MM.1S (cell line): ENCODE data around the gene SUMO4.

Source experiments
- DNase-seq: peaks from one replicate; pipeline ENCODE4 v3.0.0-alpha.2; 2015
- H2AFZ ChIP-seq: fragments of 300-600 bp; sonication (generic); 2 replicates; pipeline ENCODE4 v1.6.0; 2016; ENCODE audit warnings: antibody characterized with exemption, low read length
- H3F3A ChIP-seq: fragments of 300-600 bp; sonication (generic); 2 replicates; pipeline ENCODE4 v1.6.1; 2016; ENCODE audit warnings: mild to moderate bottlenecking, antibody characterized with exemption, low read length, moderate library complexity, mixed read lengths; ENCODE audit not compliant: insufficient read depth
- H3K27ac ChIP-seq: fragments of 300-600 bp; sonication (generic); 2 replicates; pipeline ENCODE4 v1.5.1; 2016; ENCODE audit warnings: mild to moderate bottlenecking, low read length
- H3K27me3 ChIP-seq: fragments of 300-600 bp; sonication (generic); replicated peaks from 2 replicates; pipeline ENCODE4 v1.6.0; 2016; ENCODE audit warnings: low read length; ENCODE audit not compliant: insufficient read depth
- H3K36me3 ChIP-seq: fragments of 300-600 bp; sonication (generic); replicated peaks from 2 replicates; pipeline ENCODE4 v1.6.1; 2016; ENCODE audit warnings: mild to moderate bottlenecking, low read length, mixed read lengths; ENCODE audit not compliant: insufficient read depth
- H3K4me1 ChIP-seq: fragments of 300-600 bp; sonication (generic); 2 replicates; pipeline ENCODE4 v1.6.1; 2016; ENCODE audit warnings: low read length, mixed read lengths
- H3K4me2 ChIP-seq: fragments of 300-600 bp; sonication (generic); 2 replicates; pipeline ENCODE4 v1.6.0; 2016; ENCODE audit warnings: low read depth, low read length
- H3K4me3 ChIP-seq: fragments of 300-600 bp; sonication (generic); 2 replicates; pipeline ENCODE4 v1.5.1; 2016; ENCODE audit warnings: low read length, mixed read lengths
- H3K79me2 ChIP-seq: fragments of 300-600 bp; sonication (generic); 2 replicates; pipeline ENCODE4 v1.6.1; 2016; ENCODE audit warnings: mixed run types, low read length, mixed read lengths
- H3K9ac ChIP-seq: fragments of 300-600 bp; sonication (generic); 2 replicates; pipeline ENCODE4 v1.6.1; 2016; ENCODE audit warnings: low read length, mixed read lengths
- H3K9me2 ChIP-seq: fragments of 300-600 bp; sonication (generic); replicated peaks from 2 replicates; pipeline ENCODE4 v1.6.1; 2016; ENCODE audit warnings: mild to moderate bottlenecking, low read length, mixed read lengths; ENCODE audit not compliant: insufficient read depth
- H3K9me3 ChIP-seq: fragments of 300-600 bp; sonication (generic); replicated peaks from 2 replicates; pipeline ENCODE4 v1.6.1; 2016; ENCODE audit warnings: mild to moderate bottlenecking, low read length, mixed read lengths; ENCODE audit not compliant: insufficient read depth
- H4K20me1 ChIP-seq: fragments of 300-600 bp; sonication (generic); 2 replicates; pipeline ENCODE4 v1.6.1; 2016; ENCODE audit warnings: mild to moderate bottlenecking, low read length, moderate library complexity, mixed read lengths; ENCODE audit not compliant: insufficient read depth
- EZH2 ChIP-seq: fragments of 300-600 bp; sonication (generic); optimal IDR thresholded peaks from 2 replicates; pipeline ENCODE3; 2017; ENCODE audit warnings: low read depth, mild to moderate bottlenecking, antibody characterized with exemption, low read length, mixed read lengths
- EZH2phosphoT487 ChIP-seq: fragments of 300-600 bp; sonication (generic); IDR thresholded peaks from 2 replicates; pipeline ENCODE4 v1.6.1; 2018; ENCODE audit warnings: antibody characterized with exemption, low read length
- TF ChIP-seq, protein P1 (sequence below): fragments of 300-600 bp; sonication (generic); IDR thresholded peaks from 2 replicates; pipeline ENCODE4 v1.5.1; 2016; ENCODE audit warnings: antibody characterized with exemption, low read length, mixed read lengths

SUMO4 gene

GRCh38 chr6:149380523-149380922 lies 19.5 kb upstream of the SUMO4 start:
- Histone ChIP-seq H3K27me3 (no peaks in the 10 kb centered on the region), H3F3A (no peaks in the 10 kb centered on the region), H4K20me1 (no peaks in the 10 kb centered on the region), H3K9me2 (no peaks in the 10 kb centered on the region), H3K79me2 (no peaks in the 10 kb centered on the region), H3K4me1 (no peaks in the 10 kb centered on the region), H3K36me3 (no peaks in the 10 kb centered on the region), H3K9me3 (no peaks in the 10 kb centered on the region), H3K27ac (no peak overlapping the region), H2AFZ (no peak overlapping the region), H3K9ac (no peak overlapping the region), H3K4me3 (no peak overlapping the region), H3K4me2 (no peak overlapping the region)
- DNase-seq = no peak
- TF ChIP-seq, protein P1, sequence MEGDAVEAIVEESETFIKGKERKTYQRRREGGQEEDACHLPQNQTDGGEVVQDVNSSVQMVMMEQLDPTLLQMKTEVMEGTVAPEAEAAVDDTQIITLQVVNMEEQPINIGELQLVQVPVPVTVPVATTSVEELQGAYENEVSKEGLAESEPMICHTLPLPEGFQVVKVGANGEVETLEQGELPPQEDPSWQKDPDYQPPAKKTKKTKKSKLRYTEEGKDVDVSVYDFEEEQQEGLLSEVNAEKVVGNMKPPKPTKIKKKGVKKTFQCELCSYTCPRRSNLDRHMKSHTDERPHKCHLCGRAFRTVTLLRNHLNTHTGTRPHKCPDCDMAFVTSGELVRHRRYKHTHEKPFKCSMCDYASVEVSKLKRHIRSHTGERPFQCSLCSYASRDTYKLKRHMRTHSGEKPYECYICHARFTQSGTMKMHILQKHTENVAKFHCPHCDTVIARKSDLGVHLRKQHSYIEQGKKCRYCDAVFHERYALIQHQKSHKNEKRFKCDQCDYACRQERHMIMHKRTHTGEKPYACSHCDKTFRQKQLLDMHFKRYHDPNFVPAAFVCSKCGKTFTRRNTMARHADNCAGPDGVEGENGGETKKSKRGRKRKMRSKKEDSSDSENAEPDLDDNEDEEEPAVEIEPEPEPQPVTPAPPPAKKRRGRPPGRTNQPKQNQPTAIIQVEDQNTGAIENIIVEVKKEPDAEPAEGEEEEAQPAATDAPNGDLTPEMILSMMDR = no peak
- TF ChIP-seq EZH2phosphoT487 = no peak
- no peak for TF ChIP-seq EZH2

DNA sequence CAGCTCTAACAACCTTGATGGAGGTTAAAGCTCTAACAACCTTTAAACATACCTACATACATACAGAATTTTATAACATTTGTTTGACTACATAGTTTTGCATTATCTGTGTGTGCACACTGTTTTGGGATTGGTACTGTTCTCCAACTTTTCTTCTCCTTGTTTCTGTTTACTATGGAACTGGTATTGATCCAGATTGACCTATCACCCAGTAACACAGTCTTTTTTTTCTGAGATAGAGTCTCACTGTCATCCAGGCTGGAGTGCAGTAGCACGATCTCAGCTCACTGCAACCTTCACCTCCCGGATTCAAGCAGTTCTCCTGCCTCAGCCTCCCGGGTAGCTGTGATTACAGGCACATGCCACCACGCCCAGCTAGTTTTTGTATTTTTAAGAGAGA lies 16.7 kb upstream of the SUMO4 start:
- no peaks in the 10 kb centered on the region for H3K36me3 ChIP-seq
- no peak for TF ChIP-seq EZH2phosphoT487
- TF ChIP-seq, protein P1 = no peak
- TF ChIP-seq EZH2 = no peak
- no peaks in the 10 kb centered on the region for H3F3A ChIP-seq
- no peaks in the 10 kb centered on the region for H3K27me3 ChIP-seq
- H3K27ac ChIP-seq = no peak overlapping the region
- no peaks in the 10 kb centered on the region for H3K79me2 ChIP-seq
- no peak overlapping the region for H2AFZ ChIP-seq
- H3K4me2 ChIP-seq = no peak overlapping the region
- DNase-seq = no peak
- H3K4me3 ChIP-seq = no peak overlapping the region
- H3K9me3 ChIP-seq = no peaks in the 10 kb centered on the region
- no peaks in the 10 kb centered on the region for H3K9me2 ChIP-seq
- H3K4me1 ChIP-seq = no peaks in the 10 kb centered on the region
- H4K20me1 ChIP-seq = no peaks in the 10 kb centered on the region
- no peak overlapping the region for H3K9ac ChIP-seq

DNA sequence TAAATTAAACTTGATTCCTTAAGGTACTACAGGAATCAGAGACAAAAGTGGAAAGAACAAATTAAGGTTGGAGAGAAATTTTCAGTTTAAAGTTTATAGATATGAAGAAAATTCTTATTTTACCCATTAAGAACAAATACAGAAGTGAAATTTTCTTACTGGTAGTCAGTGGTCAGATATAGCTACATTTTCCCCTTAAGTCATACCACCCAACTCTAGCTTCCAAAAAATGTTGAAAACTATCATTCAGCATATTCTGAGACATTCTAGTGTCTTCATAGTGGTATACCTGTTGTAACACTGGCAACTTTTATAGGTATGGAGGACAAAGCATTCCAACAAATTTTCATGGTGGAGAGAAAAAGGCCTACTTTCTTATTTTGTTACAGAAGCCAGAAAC lies 15.6 kb upstream of the SUMO4 start:
- H3K4me2 ChIP-seq = no peak overlapping the region
- H3F3A ChIP-seq = no peaks in the 10 kb centered on the region
- DNase-seq = no peak
- H3K79me2 ChIP-seq = no peaks in the 10 kb centered on the region
- TF ChIP-seq EZH2 (no peak), EZH2phosphoT487 (no peak)
- TF ChIP-seq, protein P1 = no peak
- H3K9ac ChIP-seq = no peak overlapping the region
- no peak overlapping the region for H3K27ac ChIP-seq
- no peaks in the 10 kb centered on the region for H3K36me3 ChIP-seq
- no peaks in the 10 kb centered on the region for H3K4me1 ChIP-seq
- H3K9me2 ChIP-seq = no peaks in the 10 kb centered on the region
- no peak overlapping the region for H3K4me3 ChIP-seq
- no peaks in the 10 kb centered on the region for H4K20me1 ChIP-seq
- no peak overlapping the region for H2AFZ ChIP-seq
- H3K27me3 ChIP-seq = no peaks in the 10 kb centered on the region
- no peaks in the 10 kb centered on the region for H3K9me3 ChIP-seq
